ENCODE data around the gene CRY2. TPM values are rescaled to one million over a fixed set of nuclear protein-coding genes. Genes with fewer than 3 reads are reported as not detected.

Gene CRY2
- total and polyA plus RNA-seq, 2 experiments from 2014 or later, result 9.5 to 15.4 TPM

DNA sequence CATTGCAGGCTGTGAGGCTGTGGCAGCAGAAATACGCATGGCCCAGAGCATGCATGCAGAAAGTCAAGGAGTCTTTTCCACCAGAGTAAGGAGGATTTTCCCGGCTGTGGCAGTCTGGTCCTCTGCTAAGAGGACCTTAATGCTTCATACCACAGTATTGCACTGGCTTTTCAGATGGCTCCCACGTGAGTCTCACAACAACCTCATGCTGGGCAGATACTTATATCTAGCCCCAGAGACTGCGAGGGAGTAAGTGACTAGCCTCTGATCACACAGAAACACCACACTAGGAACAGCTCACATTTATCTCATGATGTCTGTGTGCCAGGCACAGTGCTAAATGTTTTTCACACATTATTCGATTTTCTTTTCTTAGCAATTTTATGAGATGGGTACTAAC, 8.0 kb downstream of the CRY2 start (continued):
- no peak for TF ChIP-seq EZH2phosphoT487 (IDR thresholded peaks at IDR 0.05; ENCODE audit: unreplicated experiment)
- no peak for TF ChIP-seq ZNF331 (CRISPR knock-in tag; IDR thresholded peaks at IDR 0.05; ENCODE audit: low read depth)
- TF ChIP-seq, protein P1, sequence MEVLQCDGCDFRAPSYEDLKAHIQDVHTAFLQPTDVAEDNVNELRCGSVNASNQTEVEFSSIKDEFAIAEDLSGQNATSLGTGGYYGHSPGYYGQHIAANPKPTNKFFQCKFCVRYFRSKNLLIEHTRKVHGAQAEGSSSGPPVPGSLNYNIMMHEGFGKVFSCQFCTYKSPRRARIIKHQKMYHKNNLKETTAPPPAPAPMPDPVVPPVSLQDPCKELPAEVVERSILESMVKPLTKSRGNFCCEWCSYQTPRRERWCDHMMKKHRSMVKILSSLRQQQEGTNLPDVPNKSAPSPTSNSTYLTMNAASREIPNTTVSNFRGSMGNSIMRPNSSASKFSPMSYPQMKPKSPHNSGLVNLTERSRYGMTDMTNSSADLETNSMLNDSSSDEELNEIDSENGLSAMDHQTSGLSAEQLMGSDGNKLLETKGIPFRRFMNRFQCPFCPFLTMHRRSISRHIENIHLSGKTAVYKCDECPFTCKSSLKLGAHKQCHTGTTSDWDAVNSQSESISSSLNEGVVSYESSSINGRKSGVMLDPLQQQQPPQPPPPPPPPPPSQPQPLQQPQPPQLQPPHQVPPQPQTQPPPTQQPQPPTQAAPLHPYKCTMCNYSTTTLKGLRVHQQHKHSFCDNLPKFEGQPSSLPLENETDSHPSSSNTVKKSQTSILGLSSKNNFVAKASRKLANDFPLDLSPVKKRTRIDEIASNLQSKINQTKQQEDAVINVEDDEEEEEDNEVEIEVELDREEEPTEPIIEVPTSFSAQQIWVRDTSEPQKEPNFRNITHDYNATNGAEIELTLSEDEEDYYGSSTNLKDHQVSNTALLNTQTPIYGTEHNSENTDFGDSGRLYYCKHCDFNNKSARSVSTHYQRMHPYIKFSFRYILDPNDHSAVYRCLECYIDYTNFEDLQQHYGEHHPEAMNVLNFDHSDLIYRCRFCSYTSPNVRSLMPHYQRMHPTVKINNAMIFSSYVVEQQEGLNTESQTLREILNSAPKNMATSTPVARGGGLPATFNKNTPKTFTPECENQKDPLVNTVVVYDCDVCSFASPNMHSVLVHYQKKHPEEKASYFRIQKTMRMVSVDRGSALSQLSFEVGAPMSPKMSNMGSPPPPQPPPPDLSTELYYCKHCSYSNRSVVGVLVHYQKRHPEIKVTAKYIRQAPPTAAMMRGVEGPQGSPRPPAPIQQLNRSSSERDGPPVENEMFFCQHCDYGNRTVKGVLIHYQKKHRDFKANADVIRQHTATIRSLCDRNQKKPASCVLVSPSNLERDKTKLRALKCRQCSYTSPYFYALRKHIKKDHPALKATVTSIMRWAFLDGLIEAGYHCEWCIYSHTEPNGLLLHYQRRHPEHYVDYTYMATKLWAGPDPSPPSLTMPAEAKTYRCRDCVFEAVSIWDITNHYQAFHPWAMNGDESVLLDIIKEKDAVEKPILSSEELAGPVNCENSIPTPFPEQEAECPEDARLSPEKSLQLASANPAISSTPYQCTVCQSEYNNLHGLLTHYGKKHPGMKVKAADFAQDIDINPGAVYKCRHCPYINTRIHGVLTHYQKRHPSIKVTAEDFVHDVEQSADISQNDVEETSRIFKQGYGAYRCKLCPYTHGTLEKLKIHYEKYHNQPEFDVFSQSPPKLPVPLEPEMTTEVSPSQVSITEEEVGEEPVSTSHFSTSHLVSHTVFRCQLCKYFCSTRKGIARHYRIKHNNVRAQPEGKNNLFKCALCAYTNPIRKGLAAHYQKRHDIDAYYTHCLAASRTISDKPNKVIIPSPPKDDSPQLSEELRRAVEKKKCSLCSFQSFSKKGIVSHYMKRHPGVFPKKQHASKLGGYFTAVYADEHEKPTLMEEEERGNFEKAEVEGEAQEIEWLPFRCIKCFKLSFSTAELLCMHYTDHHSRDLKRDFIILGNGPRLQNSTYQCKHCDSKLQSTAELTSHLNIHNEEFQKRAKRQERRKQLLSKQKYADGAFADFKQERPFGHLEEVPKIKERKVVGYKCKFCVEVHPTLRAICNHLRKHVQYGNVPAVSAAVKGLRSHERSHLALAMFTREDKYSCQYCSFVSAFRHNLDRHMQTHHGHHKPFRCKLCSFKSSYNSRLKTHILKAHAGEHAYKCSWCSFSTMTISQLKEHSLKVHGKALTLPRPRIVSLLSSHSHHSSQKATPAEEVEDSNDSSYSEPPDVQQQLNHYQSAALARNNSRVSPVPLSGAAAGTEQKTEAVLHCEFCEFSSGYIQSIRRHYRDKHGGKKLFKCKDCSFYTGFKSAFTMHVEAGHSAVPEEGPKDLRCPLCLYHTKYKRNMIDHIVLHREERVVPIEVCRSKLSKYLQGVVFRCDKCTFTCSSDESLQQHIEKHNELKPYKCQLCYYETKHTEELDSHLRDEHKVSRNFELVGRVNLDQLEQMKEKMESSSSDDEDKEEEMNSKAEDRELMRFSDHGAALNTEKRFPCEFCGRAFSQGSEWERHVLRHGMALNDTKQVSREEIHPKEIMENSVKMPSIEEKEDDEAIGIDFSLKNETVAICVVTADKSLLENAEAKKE (CRISPR knock-in tag; IDR thresholded peaks at IDR 0.05), result no peak
- TF ChIP-seq EZH2 (IDR thresholded peaks at IDR 0.05; ENCODE audit: low read depth, unreplicated experiment), result no peak
- no peak for TF ChIP-seq ZNF114 (CRISPR knock-in tag; IDR thresholded peaks at IDR 0.05)
- TF ChIP-seq JUNB (IDR thresholded peaks at IDR 0.05; ENCODE audit: unreplicated experiment), result no peak

- no peak for ATAC-seq
- H3K27me3 ChIP-seq (ENCODE audit: insufficient read depth), result no peaks in the 10 kb centered on the region
- Mint-ChIP-seq H3K4me3 (no peak overlapping the region), H3K36me3 (ENCODE audit: low read depth) (0 out of 3 replicates have a peak, but pooled peaks cover 6% of the 10 kb centered on the region), H3K4me1 (peaks cover 60% of the 10 kb centered on the region), H3K27ac (no peak overlapping the region), H3K27me3 (ENCODE audit: insufficient read depth, low read depth, poor library complexity) (peaks cover 2% of the 10 kb centered on the region), H3K9me3 (no peaks in the 10 kb centered on the region)
- peaks cover 54% of the 10 kb centered on the region for H3K4me1 ChIP-seq (ENCODE audit: insufficient read depth)
- no peak overlapping the region for H2AFZ ChIP-seq
- H3K9me2 ChIP-seq (ENCODE audit: insufficient read depth), result no peaks in the 10 kb centered on the region
- H3K4me3 ChIP-seq, result no peak overlapping the region
- peaks cover 31% of the 10 kb centered on the region for H4K20me1 ChIP-seq (replicated peaks; ENCODE audit: insufficient read depth)
- no peak overlapping the region for H3K27ac ChIP-seq (ENCODE audit: low read depth)
- no peak for DNase-seq (ENCODE audit: low spot score)
- H3K4me2 ChIP-seq, result no peak overlapping the region
- H3F3A ChIP-seq (replicated peaks; ENCODE audit: low read depth), result 0 out of 2 replicates have a peak, but pooled peaks cover 4% of the 10 kb centered on the region
- peaks cover 9% of the 10 kb centered on the region for H3K79me2 ChIP-seq (replicated peaks; ENCODE audit: insufficient read depth)
- H3K36me3 ChIP-seq (ENCODE audit: insufficient read depth), result no peaks in the 10 kb centered on the region
- TF ChIP-seq, protein P1 (CRISPR knock-in tag; IDR thresholded peaks at IDR 0.05), result no peak
- TF ChIP-seq POLR2AphosphoS5 (IDR thresholded peaks at IDR 0.05; ENCODE audit: low read depth) (no peak), EZH2 (IDR thresholded peaks at IDR 0.05; ENCODE audit: low read depth, unreplicated experiment) (no peak), EZH2phosphoT487 (IDR thresholded peaks at IDR 0.05; ENCODE audit: unreplicated experiment) (no peak), NANOG (IDR thresholded peaks at IDR 0.05; ENCODE audit: borderline replicate concordance) (no peak), ZNF331 (CRISPR knock-in tag; IDR thresholded peaks at IDR 0.05; ENCODE audit: low read depth) (no peak)
Observed at GRCh38 chr11:45856044-45856468, 8.8 kb downstream of the CRY2 start.

Measured in GM23338 (cell line).